K562 (cell line): ENCODE results near the gene SNX20. TPM values are rescaled to one million over a fixed set of nuclear protein-coding genes. Genes with fewer than 3 reads are reported as not detected.
A peak's percentile ranks its signal among the peaks of the same experiment; 100 is the strongest.

Experiments used
- CEBPB ChIP-seq: fragments of 450-650 bp; IDR thresholded peaks from 2 replicates; pipeline ENCODE4 v1.6.1; 2016; ENCODE audit warnings: missing genetic modification characterization, missing compliant biosample characterization
- EHMT2 ChIP-seq: fragments of 450-650 bp; IDR thresholded peaks from 2 replicates; pipeline ENCODE4 v1.6.1; 2018; ENCODE audit warnings: antibody characterized with exemption
- ETV1 ChIP-seq: fragments of 450-650 bp; conservative IDR thresholded peaks from 2 replicates; pipeline ENCODE4 v1.6.1; 2016; ENCODE audit warnings: missing genetic modification characterization, control low read depth, low read depth, missing compliant biosample characterization
- GABPA ChIP-seq: fragments of 200-800 bp; sonication (Bioruptor generic); conservative IDR thresholded peaks from 2 replicates; pipeline ENCODE4 v1.6.1; 2016; ENCODE audit warnings: low read depth, missing genetic modification characterization, missing compliant biosample characterization
- JUND ChIP-seq, 2 experiments: IDR thresholded peaks; 2 replicates in 1 of 2; 3 replicates in 1 of 2; pipeline ENCODE4 v1.6.1; 2011; ENCODE audit warnings: borderline replicate concordance in 2 of 2, low read depth in 2 of 2, low read length in 2 of 2, improper control_type of control experiment in 1 of 2, missing biosample characterization in 1 of 2, missing genetic modification characterization in 1 of 2, missing genetic modification reagents in 1 of 2
- MYBL2 ChIP-seq, 2 experiments: fragments of 450-650 bp in 1 of 2; sonication (generic) in 1 of 2; formaldehyde crosslinking in 1 of 2; IDR thresholded peaks; 2 replicates each; pipeline versions ENCODE4 v1.6.1 to v1.8.1; 2017 to 2022; ENCODE audit warnings: borderline replicate concordance in 1 of 2, inconsistent platforms in 1 of 2, low read depth in 1 of 2, mild to moderate bottlenecking in 1 of 2, missing genetic modification reagents in 1 of 2, moderate library complexity in 1 of 2
- POLR3G ChIP-seq: IDR thresholded peaks from 2 replicates; pipeline ENCODE4 v1.6.1; 2011; ENCODE audit not compliant: insufficient read length, insufficient replicate concordance; ENCODE audit errors: extremely low read depth
- RBM15 ChIP-seq: fragments of 200-400 bp; formaldehyde crosslinking; IDR thresholded peaks from 2 replicates; pipeline ENCODE4 v1.6.1; 2018; ENCODE audit warnings: mild to moderate bottlenecking, low read length, moderate library complexity; ENCODE audit not compliant: insufficient read depth
- SMAD1 ChIP-seq: fragments of 150-350 bp; IDR thresholded peaks from 2 replicates; pipeline ENCODE4 v1.6.1; 2014; ENCODE audit warnings: low read length, low read depth; ENCODE audit not compliant: partially characterized antibody
- STAG1 ChIP-seq: sonication (generic); formaldehyde crosslinking; IDR thresholded peaks from 2 replicates; pipeline ENCODE4 v1.5.0; 2020; ENCODE audit warnings: missing genetic modification reagents, borderline replicate concordance
- TEAD2 ChIP-seq: fragments of 450-650 bp; IDR thresholded peaks from 2 replicates; pipeline ENCODE4 v1.6.1; 2016; ENCODE audit warnings: missing genetic modification characterization, control low read depth, missing compliant biosample characterization
- WHSC1 ChIP-seq: IDR thresholded peaks from one replicate; pipeline ENCODE4 v1.6.1; 2012; ENCODE audit warnings: low read length, control low read depth, inconsistent platforms
- ZBTB26 ChIP-seq: fragments of 450-650 bp; formaldehyde crosslinking; IDR thresholded peaks from 2 replicates; pipeline ENCODE4 v1.4.0; 2022; ENCODE audit warnings: missing genetic modification characterization
- ZNF197 ChIP-seq: fragments of 200-800 bp; sonication (Bioruptor generic); IDR thresholded peaks from 2 replicates; pipeline ENCODE4 v1.6.1; 2016; ENCODE audit warnings: low read depth, missing genetic modification characterization, missing compliant biosample characterization
- ZNF584 ChIP-seq: fragments of 200-800 bp; sonication (Bioruptor generic); IDR thresholded peaks from 2 replicates; pipeline ENCODE4 v1.6.1; 2016; ENCODE audit warnings: low read depth, mild to moderate bottlenecking, missing genetic modification characterization, missing compliant biosample characterization
- polyA plus RNA-seq, 8 experiments: library from polyadenylated mRNA; depleted of rRNA in 4 of 8; stranded (reverse) in 5 of 8; unstranded in 3 of 8; fragments of >200 nt; fragmentation: Nextera tagmentation in 2 of 8; fragmentation: Illumina TruSeq in 1 of 8; extraction: Ambion mirVana in 2 of 8; extraction: Trizol in 1 of 8; gene quantifications; 2 replicates each; pipeline versions ENCODE4 v1.2.1 to v1.2.3, GENCODE V29; 2011 to 2014; ENCODE audit warnings: inconsistent platforms in 1 of 8, missing spikeins in 1 of 8
- total RNA-seq, 7 experiments: library from RNA; depleted of rRNA in 6 of 7; stranded (reverse); fragments of >200 nt in 6 of 7; fragmentation: Illumina TruSeq in 2 of 7; extraction: Trizol in 2 of 7; gene quantifications; 2 replicates each; pipeline versions ENCODE4 v1.2.1 to v1.2.3, GENCODE V29; 2011 to 2021; ENCODE audit warnings: low replicate concordance in 1 of 7
- TF ChIP-seq, protein P1 (sequence below): fragments of 450-650 bp; IDR thresholded peaks from 2 replicates; pipeline ENCODE4 v1.6.1; 2016; ENCODE audit warnings: mild to moderate bottlenecking, moderate library complexity

The SNX20 gene
- total and polyA plus RNA-seq, 9 of the 15 experiments (the other 6 are each of a cell fraction or from before 2014, with no cell fraction given): 0.04 to 0.07 TPM; not detected in 7

DNA sequence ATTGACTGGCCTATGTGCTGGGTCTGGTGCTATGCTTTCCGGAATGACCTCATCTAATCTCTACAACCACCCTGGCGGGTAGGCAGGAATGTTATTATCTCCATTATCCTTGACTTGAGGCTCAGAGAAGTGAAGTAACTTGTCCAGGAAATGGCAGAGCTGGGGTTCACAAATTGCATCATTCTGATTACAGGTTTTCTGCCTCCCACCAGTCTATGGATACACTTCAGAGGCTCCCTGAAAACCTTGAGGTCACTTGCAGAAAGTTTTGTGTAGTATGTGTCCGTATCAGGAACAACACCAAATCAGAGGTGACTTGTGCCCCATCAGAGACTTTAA lies 31.4 kb upstream of the SNX20 start (continued):
- TF ChIP-seq, protein P1, sequence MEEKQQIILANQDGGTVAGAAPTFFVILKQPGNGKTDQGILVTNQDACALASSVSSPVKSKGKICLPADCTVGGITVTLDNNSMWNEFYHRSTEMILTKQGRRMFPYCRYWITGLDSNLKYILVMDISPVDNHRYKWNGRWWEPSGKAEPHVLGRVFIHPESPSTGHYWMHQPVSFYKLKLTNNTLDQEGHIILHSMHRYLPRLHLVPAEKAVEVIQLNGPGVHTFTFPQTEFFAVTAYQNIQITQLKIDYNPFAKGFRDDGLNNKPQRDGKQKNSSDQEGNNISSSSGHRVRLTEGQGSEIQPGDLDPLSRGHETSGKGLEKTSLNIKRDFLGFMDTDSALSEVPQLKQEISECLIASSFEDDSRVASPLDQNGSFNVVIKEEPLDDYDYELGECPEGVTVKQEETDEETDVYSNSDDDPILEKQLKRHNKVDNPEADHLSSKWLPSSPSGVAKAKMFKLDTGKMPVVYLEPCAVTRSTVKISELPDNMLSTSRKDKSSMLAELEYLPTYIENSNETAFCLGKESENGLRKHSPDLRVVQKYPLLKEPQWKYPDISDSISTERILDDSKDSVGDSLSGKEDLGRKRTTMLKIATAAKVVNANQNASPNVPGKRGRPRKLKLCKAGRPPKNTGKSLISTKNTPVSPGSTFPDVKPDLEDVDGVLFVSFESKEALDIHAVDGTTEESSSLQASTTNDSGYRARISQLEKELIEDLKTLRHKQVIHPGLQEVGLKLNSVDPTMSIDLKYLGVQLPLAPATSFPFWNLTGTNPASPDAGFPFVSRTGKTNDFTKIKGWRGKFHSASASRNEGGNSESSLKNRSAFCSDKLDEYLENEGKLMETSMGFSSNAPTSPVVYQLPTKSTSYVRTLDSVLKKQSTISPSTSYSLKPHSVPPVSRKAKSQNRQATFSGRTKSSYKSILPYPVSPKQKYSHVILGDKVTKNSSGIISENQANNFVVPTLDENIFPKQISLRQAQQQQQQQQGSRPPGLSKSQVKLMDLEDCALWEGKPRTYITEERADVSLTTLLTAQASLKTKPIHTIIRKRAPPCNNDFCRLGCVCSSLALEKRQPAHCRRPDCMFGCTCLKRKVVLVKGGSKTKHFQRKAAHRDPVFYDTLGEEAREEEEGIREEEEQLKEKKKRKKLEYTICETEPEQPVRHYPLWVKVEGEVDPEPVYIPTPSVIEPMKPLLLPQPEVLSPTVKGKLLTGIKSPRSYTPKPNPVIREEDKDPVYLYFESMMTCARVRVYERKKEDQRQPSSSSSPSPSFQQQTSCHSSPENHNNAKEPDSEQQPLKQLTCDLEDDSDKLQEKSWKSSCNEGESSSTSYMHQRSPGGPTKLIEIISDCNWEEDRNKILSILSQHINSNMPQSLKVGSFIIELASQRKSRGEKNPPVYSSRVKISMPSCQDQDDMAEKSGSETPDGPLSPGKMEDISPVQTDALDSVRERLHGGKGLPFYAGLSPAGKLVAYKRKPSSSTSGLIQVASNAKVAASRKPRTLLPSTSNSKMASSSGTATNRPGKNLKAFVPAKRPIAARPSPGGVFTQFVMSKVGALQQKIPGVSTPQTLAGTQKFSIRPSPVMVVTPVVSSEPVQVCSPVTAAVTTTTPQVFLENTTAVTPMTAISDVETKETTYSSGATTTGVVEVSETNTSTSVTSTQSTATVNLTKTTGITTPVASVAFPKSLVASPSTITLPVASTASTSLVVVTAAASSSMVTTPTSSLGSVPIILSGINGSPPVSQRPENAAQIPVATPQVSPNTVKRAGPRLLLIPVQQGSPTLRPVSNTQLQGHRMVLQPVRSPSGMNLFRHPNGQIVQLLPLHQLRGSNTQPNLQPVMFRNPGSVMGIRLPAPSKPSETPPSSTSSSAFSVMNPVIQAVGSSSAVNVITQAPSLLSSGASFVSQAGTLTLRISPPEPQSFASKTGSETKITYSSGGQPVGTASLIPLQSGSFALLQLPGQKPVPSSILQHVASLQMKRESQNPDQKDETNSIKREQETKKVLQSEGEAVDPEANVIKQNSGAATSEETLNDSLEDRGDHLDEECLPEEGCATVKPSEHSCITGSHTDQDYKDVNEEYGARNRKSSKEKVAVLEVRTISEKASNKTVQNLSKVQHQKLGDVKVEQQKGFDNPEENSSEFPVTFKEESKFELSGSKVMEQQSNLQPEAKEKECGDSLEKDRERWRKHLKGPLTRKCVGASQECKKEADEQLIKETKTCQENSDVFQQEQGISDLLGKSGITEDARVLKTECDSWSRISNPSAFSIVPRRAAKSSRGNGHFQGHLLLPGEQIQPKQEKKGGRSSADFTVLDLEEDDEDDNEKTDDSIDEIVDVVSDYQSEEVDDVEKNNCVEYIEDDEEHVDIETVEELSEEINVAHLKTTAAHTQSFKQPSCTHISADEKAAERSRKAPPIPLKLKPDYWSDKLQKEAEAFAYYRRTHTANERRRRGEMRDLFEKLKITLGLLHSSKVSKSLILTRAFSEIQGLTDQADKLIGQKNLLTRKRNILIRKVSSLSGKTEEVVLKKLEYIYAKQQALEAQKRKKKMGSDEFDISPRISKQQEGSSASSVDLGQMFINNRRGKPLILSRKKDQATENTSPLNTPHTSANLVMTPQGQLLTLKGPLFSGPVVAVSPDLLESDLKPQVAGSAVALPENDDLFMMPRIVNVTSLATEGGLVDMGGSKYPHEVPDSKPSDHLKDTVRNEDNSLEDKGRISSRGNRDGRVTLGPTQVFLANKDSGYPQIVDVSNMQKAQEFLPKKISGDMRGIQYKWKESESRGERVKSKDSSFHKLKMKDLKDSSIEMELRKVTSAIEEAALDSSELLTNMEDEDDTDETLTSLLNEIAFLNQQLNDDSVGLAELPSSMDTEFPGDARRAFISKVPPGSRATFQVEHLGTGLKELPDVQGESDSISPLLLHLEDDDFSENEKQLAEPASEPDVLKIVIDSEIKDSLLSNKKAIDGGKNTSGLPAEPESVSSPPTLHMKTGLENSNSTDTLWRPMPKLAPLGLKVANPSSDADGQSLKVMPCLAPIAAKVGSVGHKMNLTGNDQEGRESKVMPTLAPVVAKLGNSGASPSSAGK: no peak
- TF ChIP-seq GABPA (tag): peak; percentile 41
- peak; percentile 68; the same call in 1 of the 2 replicates for TF ChIP-seq JUND (IDR thresholded peaks at IDR 0.05; ENCODE audit: borderline replicate concordance, low read depth, low read length)
- peak; percentile 68; the same call in 1 of the 3 replicates for TF ChIP-seq JUND (tag; IDR thresholded peaks at IDR 0.05; ENCODE audit: borderline replicate concordance, low read depth, low read length)
- TF ChIP-seq RBM15: no peak
- no peak for TF ChIP-seq STAG1 (CRISPR knock-in tag)
- peak; percentile 82 for TF ChIP-seq ZNF584 (CRISPR knock-in tag)
- TF ChIP-seq CEBPB (tag): peak; percentile 56
- no peak for TF ChIP-seq TEAD2
- TF ChIP-seq POLR3G: no peak
- TF ChIP-seq SMAD1: no peak
- no peak for TF ChIP-seq ZBTB26 (CRISPR knock-in tag)
- TF ChIP-seq ETV1 (tag): peak; percentile 65
- TF ChIP-seq EHMT2: no peak
- no peak for TF ChIP-seq MYBL2 (IDR thresholded peaks at IDR 0.05; ENCODE audit: low read depth)
- no peak for TF ChIP-seq MYBL2 (CRISPR knock-in tag; IDR thresholded peaks at IDR 0.05; ENCODE audit: borderline replicate concordance)
- no peak for TF ChIP-seq WHSC1
- TF ChIP-seq ZNF197: no peak
